Activated CD4-positive, alpha-beta T cell treated with anti-CD3 and anti-CD28 coated beads for 24 hours (primary cell): ENCODE results near the gene ENKD1.

ENCODE experiments used
- DNase-seq, 2 donors: peaks; one replicate each; pipeline ENCODE4 v3.0.0-alpha.2; 2020; ENCODE audit warnings: low read depth in 2 of 2

Gene ENKD1

DNA sequence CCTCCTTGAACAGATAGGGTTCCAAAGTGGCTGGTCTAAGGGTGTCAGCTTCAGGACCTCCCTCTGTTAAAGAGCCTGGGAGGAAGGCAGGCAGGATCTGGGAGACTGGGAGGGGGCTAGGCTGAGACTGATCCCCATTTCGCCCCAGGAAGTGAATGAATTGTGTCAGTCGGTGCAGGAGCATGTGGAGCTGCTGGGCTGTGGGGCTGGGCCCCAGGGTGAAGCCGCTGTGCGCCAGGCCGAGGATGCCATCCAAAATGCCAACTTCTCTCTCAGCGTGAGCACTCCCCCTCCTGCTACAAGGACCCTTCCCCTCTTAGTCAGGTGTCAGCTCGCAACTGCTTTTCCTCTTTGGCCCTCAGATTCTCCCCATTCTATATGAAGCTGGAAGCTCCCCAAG lies 15.5 kb downstream of the ENKD1 start:
- DNase-seq, result no peak

DNA sequence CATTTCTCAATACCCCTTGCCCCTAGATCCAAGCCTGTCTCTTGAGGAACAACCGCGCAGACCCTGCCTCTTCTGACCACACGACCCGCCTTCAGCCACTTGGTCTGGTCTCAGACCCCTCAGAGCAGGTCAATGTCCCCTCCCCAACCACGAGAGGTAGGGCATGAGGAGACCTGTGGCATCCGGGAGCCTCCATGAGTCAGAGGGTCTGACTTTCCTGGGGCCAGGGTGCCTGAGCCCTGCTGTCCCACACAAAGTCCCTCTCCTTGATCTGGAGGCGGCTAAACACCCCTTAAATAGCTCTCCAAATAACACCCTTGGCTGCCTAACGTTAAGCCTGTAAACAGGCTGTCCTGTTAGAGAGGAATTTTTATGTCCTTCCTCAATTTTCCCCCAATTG lies 16.5 kb downstream of the ENKD1 start:
- DNase-seq, result no peak

DNA sequence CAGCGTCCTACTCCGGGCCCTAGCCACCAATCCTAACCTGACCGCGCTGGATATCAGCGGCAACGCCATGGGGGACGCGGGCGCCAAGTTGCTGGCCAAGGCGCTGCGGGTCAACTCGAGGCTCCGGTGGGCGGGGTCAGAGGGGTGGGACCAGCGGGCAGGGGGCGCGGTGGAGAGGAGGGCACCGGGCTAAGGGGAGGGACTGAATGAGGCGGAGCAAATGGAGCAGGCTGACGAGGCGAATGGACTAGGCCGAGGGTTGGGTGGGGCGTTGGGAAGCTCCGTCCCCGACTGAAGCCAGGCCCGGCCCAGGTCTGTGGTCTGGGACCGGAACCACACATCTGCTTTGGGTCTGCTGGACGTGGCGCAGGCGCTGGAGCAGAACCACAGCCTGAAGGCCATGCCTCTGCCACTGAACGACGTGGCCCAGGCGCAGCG lies 17.0 kb downstream of the ENKD1 start:
- DNase-seq, result no peak

DNA sequence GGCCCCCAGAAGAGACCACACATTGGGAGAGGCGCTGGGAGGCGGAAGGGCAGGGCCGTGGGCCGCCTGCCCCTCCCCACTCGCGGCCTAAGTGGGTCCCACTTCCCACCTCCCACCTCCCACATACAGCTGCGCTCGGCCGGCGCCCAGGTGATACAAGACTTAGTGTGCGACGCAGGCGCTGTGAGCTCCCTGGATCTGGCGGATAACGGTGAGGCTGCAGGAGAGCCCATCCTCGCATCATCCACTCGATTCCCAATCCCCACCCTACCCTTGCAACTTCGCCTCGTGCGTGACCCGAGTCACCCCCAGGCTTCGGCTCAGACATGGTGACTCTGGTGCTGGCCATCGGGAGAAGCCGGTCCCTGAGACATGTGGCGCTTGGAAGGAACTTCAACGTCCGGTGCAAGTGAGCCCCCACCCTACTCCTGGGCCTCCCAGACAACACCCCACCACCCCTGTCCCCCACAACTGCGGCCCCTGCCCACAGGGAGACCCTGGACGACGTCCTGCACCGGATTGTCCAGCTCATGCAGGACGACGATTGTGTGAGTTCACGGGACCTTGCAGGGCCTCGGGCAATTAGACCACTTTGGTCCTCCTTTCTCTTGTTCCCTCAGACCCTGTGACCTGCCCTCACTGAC lies 17.7 kb downstream of the ENKD1 start:
- DNase-seq, result no peak

DNA sequence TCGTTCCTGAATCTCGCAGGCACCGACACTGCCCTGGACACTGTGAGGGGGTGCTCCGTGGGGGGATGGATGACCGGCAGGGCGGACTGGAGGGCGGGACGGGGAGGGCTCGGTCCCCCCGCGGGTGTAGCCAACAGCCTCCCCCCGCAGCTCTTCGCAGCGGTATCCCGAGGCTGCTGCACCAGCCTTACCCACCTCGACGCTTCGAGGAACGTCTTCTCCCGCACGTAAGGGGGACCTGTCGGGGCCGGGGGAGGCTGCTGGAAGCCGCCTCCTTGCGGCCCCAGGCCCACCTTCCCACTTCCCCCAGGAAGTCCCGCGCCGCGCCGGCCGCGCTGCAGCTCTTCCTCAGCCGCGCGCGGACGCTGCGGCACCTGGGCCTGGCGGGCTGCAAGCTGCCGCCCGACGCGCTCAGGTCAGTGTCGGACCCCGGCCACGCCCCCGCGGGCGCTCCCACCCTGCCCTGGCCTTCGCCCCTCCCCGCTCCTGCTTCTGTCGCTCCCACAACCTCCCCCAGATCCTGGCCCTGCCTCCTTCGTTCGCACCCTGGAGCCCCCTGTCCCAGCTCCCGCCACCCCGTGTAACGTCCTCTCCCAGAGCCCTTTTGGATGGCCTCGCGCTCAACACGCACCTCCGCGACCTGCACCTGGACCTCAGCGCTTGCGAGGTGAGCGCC lies 18.3 kb downstream of the ENKD1 start:
- DNase-seq, result no peak

DNA sequence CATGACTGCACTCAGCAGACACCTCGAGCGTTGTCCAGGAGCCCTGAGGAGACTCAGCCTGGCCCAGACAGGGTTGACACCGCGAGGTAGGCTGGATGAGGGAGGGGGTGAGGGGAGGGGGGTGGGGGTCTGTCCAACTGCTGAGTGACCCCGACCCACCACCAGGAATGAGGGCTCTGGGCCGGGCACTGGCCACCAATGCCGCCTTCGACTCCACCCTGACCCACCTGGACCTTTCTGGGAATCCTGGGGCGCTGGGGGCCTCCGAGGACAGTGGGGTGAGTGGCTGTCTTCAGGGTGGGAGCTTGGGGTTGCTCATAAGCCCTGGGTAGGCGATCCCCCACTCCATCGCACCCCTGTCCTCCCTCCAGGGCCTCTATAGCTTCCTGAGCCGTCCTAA lies 18.9 kb downstream of the ENKD1 start:
- DNase-seq, result no peak

DNA sequence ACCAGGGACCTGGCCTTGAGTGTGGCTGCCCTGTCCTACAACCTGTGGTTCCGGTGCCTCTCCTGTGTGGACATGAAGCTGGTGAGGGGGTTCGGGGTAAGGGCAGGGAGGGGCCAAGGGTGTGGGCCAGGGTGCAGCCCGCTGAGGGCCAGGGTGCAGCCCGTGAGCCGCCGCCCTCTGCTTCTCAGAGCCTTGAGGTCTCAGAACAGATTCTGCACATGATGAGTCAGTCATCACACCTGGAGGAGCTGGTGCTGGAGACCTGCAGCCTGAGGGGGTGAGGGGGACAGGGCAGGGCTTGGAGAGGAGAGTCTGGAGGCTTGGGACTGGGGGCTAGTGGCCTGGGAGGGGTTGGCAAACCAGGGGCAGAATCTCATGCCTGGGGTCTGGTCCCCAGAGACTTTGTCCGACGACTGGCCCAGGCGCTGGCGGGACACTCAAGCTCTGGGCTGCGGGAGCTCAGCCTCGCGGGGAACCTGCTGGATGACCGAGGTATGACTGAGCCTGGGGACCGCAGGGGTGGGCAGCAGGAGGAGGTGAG lies 19.4 kb downstream of the ENKD1 start:
- no peak for DNase-seq

DNA sequence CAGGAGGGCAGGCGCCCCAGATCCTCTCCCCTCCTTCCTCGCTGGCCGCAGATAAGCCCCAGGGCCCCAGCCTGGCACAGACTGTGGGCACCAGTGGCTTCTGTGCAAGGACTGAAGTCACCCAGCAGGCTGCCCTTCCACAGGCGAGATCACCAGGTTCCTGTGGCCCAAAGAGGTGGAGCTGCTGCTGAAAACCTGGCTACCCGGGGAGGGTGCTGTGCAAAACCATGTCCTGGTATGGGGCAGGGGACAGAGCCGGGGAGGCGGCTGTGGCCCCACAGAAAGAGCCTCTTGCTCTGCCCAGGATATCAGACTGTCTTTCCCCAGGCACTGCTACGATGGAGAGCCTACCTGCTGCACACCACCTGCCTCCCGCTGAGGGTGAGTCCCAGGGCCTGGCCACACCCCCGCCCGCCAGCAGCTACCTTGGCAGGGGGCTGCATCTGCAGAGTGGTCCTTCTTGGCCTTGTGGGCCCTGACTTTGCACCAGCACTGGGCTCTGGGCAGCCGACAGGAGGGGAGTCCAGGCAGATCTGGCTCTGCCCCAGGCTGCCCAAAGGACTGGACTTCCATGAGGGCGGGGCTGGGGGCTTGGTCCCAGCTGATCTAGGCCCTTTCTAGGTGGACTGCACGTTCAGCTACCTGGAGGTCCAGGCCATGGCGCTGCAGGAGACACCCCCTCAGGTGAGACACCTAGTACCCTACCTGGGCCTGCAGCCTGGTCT lies 21.0 kb downstream of the ENKD1 start:
- DNase-seq, result no peak

DNA sequence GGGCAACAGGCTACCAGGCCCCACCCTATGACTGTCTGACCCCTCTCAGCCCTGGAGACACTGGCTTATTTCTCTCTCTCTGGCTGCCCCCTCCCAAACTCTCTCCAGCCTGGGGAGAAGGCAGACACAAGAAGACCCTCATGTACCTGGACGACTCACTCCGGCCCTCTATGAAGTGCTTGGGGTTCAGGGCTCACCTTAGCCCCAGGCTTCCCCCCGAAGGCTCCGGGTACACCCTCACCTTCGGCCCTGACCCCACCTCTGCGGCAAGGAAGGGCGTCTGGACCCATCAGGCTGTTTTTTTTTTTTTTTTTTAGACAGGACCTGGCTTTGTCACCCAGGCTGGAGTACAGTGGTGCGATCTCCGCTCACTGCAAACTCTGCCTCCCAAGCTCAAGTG lies 22.5 kb downstream of the ENKD1 start:
- DNase-seq, result no peak

DNA sequence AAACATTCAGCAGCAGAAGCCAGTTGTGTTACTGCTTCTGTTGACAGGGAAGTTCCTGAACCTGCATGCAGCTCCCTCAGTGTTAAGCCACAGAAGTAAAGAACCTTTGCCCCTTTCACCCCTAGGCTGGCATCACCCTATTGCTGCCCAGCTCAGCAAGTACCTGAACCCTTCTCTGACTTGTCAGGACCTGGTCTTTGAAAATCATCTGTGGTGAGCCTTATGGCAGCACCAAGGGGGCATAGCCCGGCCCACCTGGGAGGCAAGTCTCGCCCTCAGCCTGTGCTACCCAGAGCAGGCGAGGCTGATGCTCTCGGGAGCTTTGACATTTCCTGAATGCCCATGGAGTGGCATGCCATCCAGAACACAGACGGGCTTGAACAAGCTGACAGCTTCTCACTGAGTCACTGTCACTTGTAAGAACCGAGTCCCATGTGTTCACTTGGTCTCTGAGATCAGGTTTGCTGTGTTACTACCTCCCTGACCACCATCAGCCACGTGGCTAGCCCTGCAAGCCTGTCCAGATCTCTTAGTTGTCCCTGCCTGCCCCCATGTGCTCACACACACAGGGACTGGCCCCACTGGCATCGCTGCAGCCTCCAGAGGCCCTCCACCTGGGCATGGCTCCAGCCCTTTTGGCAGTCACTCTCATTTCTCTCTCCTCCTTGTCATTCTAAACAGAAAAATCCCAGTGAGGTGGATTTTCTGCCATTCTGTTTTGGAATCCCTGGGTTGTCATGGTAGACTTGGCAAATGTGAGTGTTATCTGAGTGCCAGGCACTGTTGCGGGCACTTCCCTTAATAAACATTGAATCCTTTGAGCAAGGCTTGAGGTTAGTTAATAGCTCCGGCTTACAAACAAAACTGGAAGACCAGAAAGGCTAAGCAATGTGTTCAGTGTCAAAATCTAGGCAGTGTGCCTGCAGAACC lies 24.5 kb downstream of the ENKD1 start:
- DNase-seq, result no peak

DNA sequence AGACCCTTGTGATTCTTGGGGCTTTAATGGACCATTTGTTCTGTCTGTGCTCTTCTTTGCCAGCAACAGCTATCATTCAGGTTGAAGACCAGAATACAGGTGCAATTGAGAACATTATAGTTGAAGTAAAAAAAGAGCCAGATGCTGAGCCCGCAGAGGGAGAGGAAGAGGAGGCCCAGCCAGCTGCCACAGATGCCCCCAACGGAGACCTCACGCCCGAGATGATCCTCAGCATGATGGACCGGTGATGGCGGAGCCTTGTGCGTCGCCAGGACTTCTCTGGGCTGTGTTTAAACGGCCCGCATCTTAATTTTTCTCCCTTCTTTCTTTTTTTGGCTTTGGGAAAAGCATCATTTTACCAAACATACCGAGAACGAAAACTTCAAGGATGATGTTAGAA lies 28.9 kb downstream of the ENKD1 start:
- no peak for DNase-seq

DNA sequence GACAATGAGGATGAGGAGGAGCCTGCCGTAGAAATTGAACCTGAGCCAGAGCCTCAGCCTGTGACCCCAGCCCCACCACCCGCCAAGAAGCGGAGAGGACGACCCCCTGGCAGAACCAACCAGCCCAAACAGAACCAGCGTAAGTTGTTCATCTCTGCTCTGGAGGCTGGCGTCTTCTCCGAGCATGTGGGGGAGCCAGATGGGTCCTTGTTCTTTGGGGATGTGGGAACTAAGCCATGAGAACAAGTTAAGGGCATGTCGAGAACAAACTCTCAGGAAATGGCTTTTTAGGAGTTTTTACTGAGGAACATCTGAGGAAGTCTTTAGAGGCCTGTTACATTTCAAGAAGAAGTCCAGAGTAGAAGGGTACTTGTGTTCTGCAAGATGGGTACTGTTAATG lies 29.8 kb downstream of the ENKD1 start:
- DNase-seq, result no peak

DNA sequence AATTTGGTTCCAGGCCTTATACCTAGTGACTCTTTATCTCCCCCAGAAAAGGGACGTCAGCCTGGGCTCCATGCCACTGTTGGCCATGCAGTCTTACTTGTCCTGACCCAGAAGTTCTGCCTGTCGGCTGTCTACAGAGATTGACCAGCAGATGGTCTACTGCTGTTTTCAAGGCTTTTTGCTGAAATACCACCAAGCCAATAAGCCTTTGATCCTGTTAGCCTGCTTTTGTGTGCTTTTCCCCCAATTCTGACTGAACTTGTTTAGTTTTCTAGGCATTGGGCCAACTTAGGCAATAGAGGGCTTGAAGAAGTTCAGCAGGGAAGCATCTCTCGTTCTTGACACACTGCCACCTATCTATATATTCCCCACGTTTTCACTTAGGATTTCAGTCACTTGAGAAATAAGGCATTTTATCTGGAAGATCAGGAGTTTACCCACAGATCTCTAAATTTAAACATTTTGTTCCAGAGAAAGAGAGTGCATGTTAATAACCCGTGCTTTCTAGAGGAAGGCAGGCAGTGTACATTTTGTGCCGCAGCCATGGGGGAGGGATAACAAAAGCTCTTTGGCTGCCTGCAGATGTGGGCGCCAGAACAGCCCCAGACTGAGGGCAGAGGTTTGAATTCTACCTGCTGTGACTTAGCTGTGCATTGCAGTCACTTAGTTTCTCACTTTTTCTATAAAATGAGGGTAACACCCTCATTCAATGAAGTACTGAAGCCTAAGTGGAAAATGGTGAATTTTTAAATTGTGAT lies 34.0 kb downstream of the ENKD1 start:
- no peak for DNase-seq

DNA sequence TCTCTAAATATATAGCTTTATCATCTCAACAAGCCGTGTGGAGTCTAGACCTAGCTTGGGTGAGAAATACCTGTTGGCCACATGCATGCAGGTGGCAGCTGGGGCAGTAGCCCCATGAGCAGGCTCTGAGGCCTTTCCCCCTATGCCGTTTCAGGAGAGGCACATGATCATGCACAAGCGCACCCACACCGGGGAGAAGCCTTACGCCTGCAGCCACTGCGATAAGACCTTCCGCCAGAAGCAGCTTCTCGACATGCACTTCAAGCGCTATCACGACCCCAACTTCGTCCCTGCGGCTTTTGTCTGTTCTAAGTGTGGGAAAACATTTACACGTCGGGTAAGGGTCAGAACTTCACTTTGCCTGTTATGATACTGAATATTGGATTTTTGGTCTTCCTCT lies 38.3 kb downstream of the ENKD1 start:
- no peak for DNase-seq

DNA sequence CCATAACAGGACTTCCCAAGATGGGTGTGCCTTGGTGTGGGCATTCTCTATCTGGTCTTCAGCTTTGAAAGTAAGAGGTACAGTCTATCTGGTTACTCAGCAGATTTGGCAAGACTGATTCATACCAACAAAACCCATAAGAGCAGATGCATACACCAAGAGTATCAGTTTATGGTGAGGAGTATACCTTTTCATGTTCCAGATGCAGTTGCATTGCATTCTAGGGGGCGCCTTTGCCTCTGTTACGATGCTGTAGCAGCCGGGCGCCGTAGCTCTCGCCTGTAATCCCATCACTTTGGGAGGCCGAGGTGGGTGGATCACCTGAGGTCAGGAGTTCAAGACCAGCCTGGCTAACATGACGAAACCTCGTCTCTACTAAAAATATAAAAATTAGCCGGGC lies 52.7 kb downstream of the ENKD1 start:
- DNase-seq, result no peak
